B cell (primary cell): ENCODE data around the gene CAPN9.

Experiments used
- EZH2 ChIP-seq: IDR thresholded peaks from 2 replicates; pipeline ENCODE4 v1.6.1; 2012; ENCODE audit warnings: borderline replicate concordance, low read depth, mild to moderate bottlenecking, moderate library complexity, low read length; ENCODE audit not compliant: insufficient read depth, poor library complexity, severe bottlenecking
- TF ChIP-seq, protein P1 (sequence below): fragments of 200-600 bp; IDR thresholded peaks from one replicate; pipeline ENCODE4 v1.8.0; 2022; ENCODE audit warnings: antibody characterized with exemption, mild to moderate bottlenecking

DNA sequence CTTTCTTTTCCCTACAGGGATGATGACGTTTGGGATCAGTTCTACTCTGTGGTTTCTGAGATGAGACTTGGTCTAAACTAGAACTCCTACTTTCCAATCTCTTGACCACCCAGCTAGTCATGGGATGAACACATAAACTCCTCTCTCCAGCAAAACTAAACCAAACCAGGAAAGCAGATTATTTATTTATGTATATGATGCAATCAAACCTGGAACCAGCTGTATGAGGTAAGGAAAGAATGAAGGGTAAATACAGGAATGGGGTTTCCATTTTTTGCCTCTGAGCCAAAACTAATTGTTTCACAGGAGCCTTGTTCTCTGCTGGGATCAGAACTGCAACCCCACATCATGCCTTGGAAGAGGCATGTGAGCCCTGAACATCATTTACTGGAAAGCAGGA is 29.9 kb upstream of the CAPN9 start:
- TF ChIP-seq, protein P1, sequence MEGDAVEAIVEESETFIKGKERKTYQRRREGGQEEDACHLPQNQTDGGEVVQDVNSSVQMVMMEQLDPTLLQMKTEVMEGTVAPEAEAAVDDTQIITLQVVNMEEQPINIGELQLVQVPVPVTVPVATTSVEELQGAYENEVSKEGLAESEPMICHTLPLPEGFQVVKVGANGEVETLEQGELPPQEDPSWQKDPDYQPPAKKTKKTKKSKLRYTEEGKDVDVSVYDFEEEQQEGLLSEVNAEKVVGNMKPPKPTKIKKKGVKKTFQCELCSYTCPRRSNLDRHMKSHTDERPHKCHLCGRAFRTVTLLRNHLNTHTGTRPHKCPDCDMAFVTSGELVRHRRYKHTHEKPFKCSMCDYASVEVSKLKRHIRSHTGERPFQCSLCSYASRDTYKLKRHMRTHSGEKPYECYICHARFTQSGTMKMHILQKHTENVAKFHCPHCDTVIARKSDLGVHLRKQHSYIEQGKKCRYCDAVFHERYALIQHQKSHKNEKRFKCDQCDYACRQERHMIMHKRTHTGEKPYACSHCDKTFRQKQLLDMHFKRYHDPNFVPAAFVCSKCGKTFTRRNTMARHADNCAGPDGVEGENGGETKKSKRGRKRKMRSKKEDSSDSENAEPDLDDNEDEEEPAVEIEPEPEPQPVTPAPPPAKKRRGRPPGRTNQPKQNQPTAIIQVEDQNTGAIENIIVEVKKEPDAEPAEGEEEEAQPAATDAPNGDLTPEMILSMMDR, result no peak
- no peak for TF ChIP-seq EZH2
